ENCODE results near the gene CDK14. TPM values are rescaled to one million over a fixed set of nuclear protein-coding genes. Genes with fewer than 3 reads are reported as not detected.
A peak's percentile ranks its signal among the peaks of the same experiment; 100 is the strongest.

CDK14 gene
- total RNA-seq, 1 donor from 2014 or later, result 58.6 TPM

GRCh38 chr7:91248996-91249395, 652.9 kb downstream of the CDK14 start:
- H3K27me3 ChIP-seq (ENCODE audit: low read depth), result no peaks in the 10 kb centered on the region
- intact Hi-C loops (cut with DNase I), result no loop called here
- no peak for DNase-seq
- no peak overlapping the region for H3K27ac ChIP-seq
- TF ChIP-seq CTCF (IDR thresholded peaks at IDR 0.05), result no peak
- H3K36me3 ChIP-seq, result no peaks in the 10 kb centered on the region
- H3K4me1 ChIP-seq, result no peaks in the 10 kb centered on the region
- no peaks in the 10 kb centered on the region for H3K9me3 ChIP-seq
- H3K4me3 ChIP-seq, result no peak overlapping the region
- no peak for ATAC-seq

DNA sequence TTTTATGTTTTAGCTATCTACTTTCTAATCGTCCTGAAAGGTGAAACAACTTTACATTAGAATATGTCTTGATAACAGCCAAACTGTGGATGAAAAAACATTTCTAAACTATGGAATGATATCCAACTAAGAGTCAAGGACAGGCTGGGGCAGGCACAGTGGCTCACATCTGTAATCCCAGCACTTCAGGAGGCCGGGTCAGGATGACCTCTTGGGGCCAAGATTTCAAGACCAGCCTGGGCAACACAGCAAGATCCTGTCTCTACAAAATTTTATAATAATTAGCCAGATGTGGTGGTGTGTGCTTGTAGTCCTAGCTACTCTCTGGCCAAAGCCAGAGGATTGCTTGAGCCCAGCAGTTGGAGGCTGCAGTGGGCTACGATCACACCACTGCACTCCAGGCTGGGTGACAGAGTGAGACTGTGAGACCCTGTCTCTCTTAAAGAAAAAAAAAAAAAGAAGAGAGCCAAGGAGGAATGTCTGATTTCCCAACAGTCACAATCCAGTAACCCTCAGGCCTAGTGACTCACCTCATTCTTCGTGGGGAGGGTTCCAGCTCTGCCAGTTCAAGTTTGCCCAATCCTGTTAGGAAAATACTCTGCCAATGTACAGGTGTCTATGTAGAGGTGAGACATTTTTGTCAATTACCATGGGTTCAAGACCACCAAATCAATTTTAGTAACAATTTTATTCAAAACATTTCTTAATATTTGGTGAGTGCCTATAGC, 653.5 kb downstream of the CDK14 start:
- DNase-seq, result no peak
- no peak overlapping the region for H3K27ac ChIP-seq

DNA sequence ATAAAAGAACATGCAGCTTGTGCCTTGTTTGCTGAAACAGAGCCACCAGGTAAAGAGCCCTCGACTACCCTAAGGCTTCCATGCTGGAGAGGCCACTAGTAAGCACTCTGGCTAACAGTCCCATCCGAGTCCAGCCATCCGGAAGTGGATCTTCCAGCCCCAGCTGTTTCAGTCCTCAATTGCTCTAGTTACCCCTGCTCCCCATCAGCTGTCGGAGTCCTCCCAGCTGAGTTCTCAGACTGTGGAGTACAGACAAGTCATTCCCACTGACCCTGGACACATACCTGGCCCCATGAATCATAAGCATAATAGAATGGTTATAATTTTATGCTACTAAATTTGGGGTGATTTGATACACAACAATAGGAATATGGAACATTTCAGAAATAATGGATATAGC, 654.6 kb downstream of the CDK14 start:
- no peak for ATAC-seq
- H3K36me3 ChIP-seq, result no peaks in the 10 kb centered on the region
- no peaks in the 10 kb centered on the region for H3K9me3 ChIP-seq
- H3K27ac ChIP-seq, result no peak overlapping the region
- no peaks in the 10 kb centered on the region for H3K4me1 ChIP-seq
- TF ChIP-seq CTCF (IDR thresholded peaks at IDR 0.05), result no peak
- H3K27me3 ChIP-seq (ENCODE audit: low read depth), result no peaks in the 10 kb centered on the region
- DNase-seq, result no peak
- H3K4me3 ChIP-seq, result no peak overlapping the region
- intact Hi-C loops (cut with DNase I), result no loop called here

More for the DNA sequence above, 653.5 kb downstream of the CDK14 start:
- Histone ChIP-seq H3K4me3 (no peak overlapping the region), H3K9me3 (no peaks in the 10 kb centered on the region), H3K4me1 (no peaks in the 10 kb centered on the region), H3K27me3 (ENCODE audit: low read depth) (no peaks in the 10 kb centered on the region), H3K36me3 (no peaks in the 10 kb centered on the region)
- no peak for TF ChIP-seq CTCF (IDR thresholded peaks at IDR 0.05)
- ATAC-seq, result peak; percentile 39 to 51
- intact Hi-C loops (cut with DNase I), result no loop called here

DNA sequence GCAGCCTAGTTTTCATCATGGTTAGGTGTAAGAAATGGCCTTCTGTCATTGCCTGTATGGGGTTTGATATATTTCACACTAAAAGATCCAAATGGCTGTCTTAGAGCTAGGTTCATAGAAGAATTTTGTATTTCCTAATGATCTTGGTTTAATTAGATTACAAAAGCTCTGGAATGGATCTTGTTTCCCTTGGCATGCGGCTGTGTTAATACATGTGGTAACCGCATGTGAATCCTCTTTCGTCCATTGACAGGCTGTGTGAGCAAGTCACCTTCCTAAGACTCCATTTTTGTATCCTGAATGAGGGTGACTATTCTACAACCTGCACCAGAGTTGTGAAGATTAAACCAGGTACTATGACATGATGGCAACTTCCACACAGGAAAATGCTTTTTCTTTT, 655.8 kb downstream of the CDK14 start:
- no peaks in the 10 kb centered on the region for H3K27me3 ChIP-seq (ENCODE audit: low read depth)
- H3K36me3 ChIP-seq, result no peaks in the 10 kb centered on the region
- no peak overlapping the region for H3K4me3 ChIP-seq
- no peaks in the 10 kb centered on the region for H3K9me3 ChIP-seq
- DNase-seq (no peak), ATAC-seq (no peak)
- TF ChIP-seq CTCF (IDR thresholded peaks at IDR 0.05), result no peak
- no peak overlapping the region for H3K27ac ChIP-seq
- intact Hi-C loops (cut with DNase I), result no loop called here
- no peaks in the 10 kb centered on the region for H3K4me1 ChIP-seq

Other genes with a start within 250 kb of the CDK14 start
- gene GTPBP10, start 249.6 kb upstream of the CDK14 start, total RNA-seq, result 21.3 TPM
- 34.7 TPM for gene CLDN12, start 192.9 kb upstream of the CDK14 start, total RNA-seq
- gene PTTG1IP2, start 126.7 kb upstream of the CDK14 start, total RNA-seq, result not detected

Data from lower lobe of right lung (tissue), 2 donors.